Activated CD4-positive, alpha-beta T cell treated with anti-CD3 and anti-CD28 coated beads, Interleukin-2, Interleukin-6, amounts not matched to agents 100 ng/mL and 50 ng/mL, durations not matched to agents 16 hours and 8 hours (primary cell): Measurements from ENCODE around the gene TCF3.
"Not testable (repeated sequence)": the region's sequence is repeated elsewhere in the genome, so short reads cannot be mapped to it uniquely, and the experiment has no call there.

ENCODE experiments used
- DNase-seq: peaks from one replicate; pipeline ENCODE4 v3.0.0-alpha.2; 2020

Gene TCF3

GRCh38 chr19:1652471-1653299, at the start of gene TCF3:
Gene TCF3, minus strand, starts transcription at chr19:1652615. Its CDS starts 2,367 bp downstream, at chr19:1650248.
- DNase-seq = peak; percentile 99

GRCh38 chr19:1700733-1701663, 48.6 kb upstream of the TCF3 start:
- DNase-seq = no peak

- no peak for DNase-seq
Observed at GRCh38 chr19:1699998-1700732, 47.8 kb upstream of the TCF3 start.

- DNase-seq = no peak
Observed at GRCh38 chr19:1699386-1699785, 47.0 kb upstream of the TCF3 start.

GRCh38 chr19:1698636-1699035, 46.2 kb upstream of the TCF3 start:
- DNase-seq = no peak

- not testable (repeated sequence) for DNase-seq
Observed at GRCh38 chr19:1695481-1695880, 43.1 kb upstream of the TCF3 start.

GRCh38 chr19:1691589-1692290, 39.3 kb upstream of the TCF3 start:
- DNase-seq = no peak

- DNase-seq = peak; percentile 80
Observed at GRCh38 chr19:1690699-1691307, 38.4 kb upstream of the TCF3 start.

GRCh38 chr19:1685785-1686184, 33.4 kb upstream of the TCF3 start:
- DNase-seq = not testable (repeated sequence)

GRCh38 chr19:1685046-1685445, 32.6 kb upstream of the TCF3 start:
- DNase-seq = no peak

- DNase-seq = no peak
Observed at GRCh38 chr19:1684573-1684912, 32.1 kb upstream of the TCF3 start.

- DNase-seq = no peak
Observed at GRCh38 chr19:1683869-1684572, 31.6 kb upstream of the TCF3 start.

GRCh38 chr19:1680976-1681375, 28.6 kb upstream of the TCF3 start:
- no peak for DNase-seq

- DNase-seq = no peak
Observed at GRCh38 chr19:1678073-1678472, 25.7 kb upstream of the TCF3 start.

- DNase-seq = no peak
Observed at GRCh38 chr19:1676351-1677266, 24.2 kb upstream of the TCF3 start.

GRCh38 chr19:1675633-1676350, 23.4 kb upstream of the TCF3 start:
- DNase-seq = no peak

GRCh38 chr19:1674293-1674679, 21.9 kb upstream of the TCF3 start:
- no peak for DNase-seq

- DNase-seq = no peak
Observed at GRCh38 chr19:1673645-1674292, 21.4 kb upstream of the TCF3 start.
